Neural crest cell (in vitro differentiated cells): Measurements from ENCODE around the gene PXDN. TPM values are rescaled to one million over a fixed set of nuclear protein-coding genes. Genes with fewer than 3 reads are reported as not detected.
A peak's percentile ranks its signal among the peaks of the same experiment; 100 is the strongest.

ENCODE experiments used
- DNase-seq: peaks from one replicate; pipeline ENCODE4 v3.0.0; 2021; ENCODE audit warnings: low read depth, mixed read lengths, low spot score
- H3K27ac Mint-ChIP-seq: one replicate; pipeline ENCODE4 v1.8.0; 2021; ENCODE audit warnings: mild to moderate bottlenecking, mixed read lengths; ENCODE audit not compliant: unreplicated experiment
- H3K27me3 Mint-ChIP-seq: 2 replicates; pipeline ENCODE4 v1.8.0; 2021; ENCODE audit warnings: low read depth, mild to moderate bottlenecking, mixed read lengths
- H3K36me3 Mint-ChIP-seq: 2 replicates; pipeline ENCODE4 v1.8.0; 2021; ENCODE audit warnings: low read depth, mild to moderate bottlenecking, mixed read lengths
- H3K4me1 Mint-ChIP-seq: 2 replicates; pipeline ENCODE4 v1.8.0; 2021; ENCODE audit warnings: mixed read lengths
- H3K4me3 Mint-ChIP-seq: one replicate; pipeline ENCODE4 v1.8.0; 2021; ENCODE audit warnings: mild to moderate bottlenecking, mixed read lengths
- H3K9me3 Mint-ChIP-seq: 2 replicates; pipeline ENCODE4 v1.8.0; 2021; ENCODE audit warnings: mixed read lengths
- CTCF ChIP-seq: fragments of 200-600 bp; sonication (generic); conservative IDR thresholded peaks from 2 replicates; pipeline ENCODE4 v1.5.0; 2021; ENCODE audit warnings: antibody characterized with exemption, mild to moderate bottlenecking
- total RNA-seq: library from RNA; stranded (reverse); gene quantifications from 2 replicates; pipeline ENCODE4 v1.2.1, GENCODE V29; 2021

PXDN gene
- total RNA-seq, 1 donor from 2014 or later, result 218 TPM

DNA sequence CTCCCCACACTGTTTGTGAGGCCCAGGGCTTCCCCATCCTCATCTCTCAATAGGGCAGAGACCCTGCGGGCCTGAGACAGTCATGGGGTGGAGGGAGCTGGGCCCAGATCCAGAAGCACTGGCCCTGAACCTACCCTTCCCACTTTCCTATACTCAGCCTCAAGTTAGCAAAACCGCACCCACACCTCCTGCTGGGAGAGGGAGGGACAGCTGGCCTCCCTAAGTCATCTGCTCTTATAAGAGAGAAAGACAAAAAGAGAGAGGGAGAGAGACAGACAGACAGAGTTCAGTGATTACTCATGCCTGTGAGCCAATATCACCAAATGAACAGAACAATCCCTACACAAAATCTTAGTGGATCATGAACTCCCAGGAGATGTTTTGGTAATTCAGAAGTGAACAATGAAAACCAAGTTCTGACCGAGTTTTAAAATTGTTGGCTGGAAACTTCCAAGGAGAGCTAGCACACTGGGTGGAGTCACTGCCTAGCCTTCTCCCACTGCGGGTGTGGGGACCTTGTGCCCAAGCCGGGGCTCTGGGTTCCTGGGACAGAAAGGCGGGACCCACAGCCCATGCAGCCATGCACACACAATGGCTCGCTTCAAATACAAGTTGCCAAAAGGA, 130.5 kb downstream of the PXDN start:
- Mint-ChIP-seq H3K9me3 (no peaks in the 10 kb centered on the region), H3K4me1 (peaks cover 28% of the 10 kb centered on the region), H3K36me3 (no peaks in the 10 kb centered on the region), H3K27ac (no peak overlapping the region), H3K4me3 (no peak overlapping the region), H3K27me3 (no peaks in the 10 kb centered on the region)
- DNase-seq, result no peak
- no peak for TF ChIP-seq CTCF

- Mint-ChIP-seq H3K9me3 (no peaks in the 10 kb centered on the region), H3K4me1 (peaks cover 28% of the 10 kb centered on the region), H3K27ac (no peak overlapping the region), H3K4me3 (no peak overlapping the region), H3K36me3 (no peaks in the 10 kb centered on the region), H3K27me3 (no peaks in the 10 kb centered on the region)
- DNase-seq, result no peak
- TF ChIP-seq CTCF, result no peak
These were observed 131.3 kb downstream of the PXDN start for GRCh38 chr2:1613078-1613445.

DNA sequence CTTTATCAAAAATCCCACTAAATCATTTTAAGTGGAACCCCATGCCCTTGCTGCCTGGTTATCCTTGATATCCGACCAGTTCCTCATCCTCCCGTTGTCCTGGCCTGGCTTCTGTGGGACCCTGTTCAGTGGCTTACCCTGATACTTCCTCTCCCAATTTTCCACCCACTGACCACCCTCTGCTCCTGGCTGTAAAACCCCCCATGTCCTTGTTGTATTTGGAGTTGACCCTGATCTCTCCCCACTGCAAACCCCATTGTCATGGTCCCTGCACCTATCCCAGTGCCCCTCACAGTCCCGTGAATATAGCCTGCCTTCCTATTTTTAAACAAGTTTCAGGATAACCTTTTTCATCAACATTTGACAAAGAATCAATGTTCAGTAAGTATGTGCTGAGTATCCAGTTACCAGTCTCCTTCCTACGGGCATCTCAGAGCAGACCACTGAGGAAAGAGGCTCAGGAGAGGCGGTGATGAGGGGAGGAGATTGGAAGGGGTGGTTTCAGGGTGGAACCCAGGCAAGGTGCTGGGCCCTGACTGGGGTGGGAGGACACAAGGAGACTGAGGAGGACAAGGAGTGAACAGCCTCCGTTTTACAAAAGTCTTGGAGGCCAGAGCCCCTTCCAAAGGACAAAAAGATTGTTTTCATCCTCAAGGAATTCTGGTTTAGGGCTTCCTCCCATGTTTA, 131.8 kb downstream of the PXDN start:
- H3K4me1 Mint-ChIP-seq, result peaks cover 28% of the 10 kb centered on the region
- no peaks in the 10 kb centered on the region for H3K36me3 Mint-ChIP-seq
- H3K27me3 Mint-ChIP-seq, result peaks cover 2% of the 10 kb centered on the region
- no peak for DNase-seq
- H3K27ac Mint-ChIP-seq, result no peak overlapping the region
- TF ChIP-seq CTCF, result no peak
- no peaks in the 10 kb centered on the region for H3K9me3 Mint-ChIP-seq
- H3K4me3 Mint-ChIP-seq, result no peak overlapping the region

DNA sequence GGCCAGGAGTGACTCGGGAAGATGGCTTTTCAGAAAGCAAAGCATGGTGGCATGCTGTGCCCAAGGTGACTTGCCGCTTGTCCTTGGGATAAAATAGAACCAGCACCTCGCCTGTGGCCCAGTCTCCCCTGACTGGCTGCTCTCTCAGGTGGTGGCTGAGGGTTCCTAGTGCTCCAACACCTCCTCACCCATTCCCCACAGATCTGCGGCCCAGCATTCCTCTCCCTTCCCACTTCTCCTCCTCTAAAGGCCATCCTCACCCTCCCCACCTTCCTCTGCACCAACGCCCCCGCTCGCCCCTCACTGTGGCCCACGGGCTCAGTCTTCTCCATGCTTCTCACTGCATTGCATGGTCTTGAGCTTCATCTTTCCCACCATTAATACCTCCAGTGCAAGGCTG, 132.4 kb downstream of the PXDN start:
- Mint-ChIP-seq H3K27ac (peak overlapping the region; percentile 40), H3K27me3 (peaks cover 6% of the 10 kb centered on the region), H3K36me3 (no peaks in the 10 kb centered on the region), H3K4me3 (no peak overlapping the region), H3K4me1 (peaks cover 28% of the 10 kb centered on the region), H3K9me3 (no peaks in the 10 kb centered on the region)
- no peak for TF ChIP-seq CTCF
- no peak for DNase-seq

- no peaks in the 10 kb centered on the region for H3K9me3 Mint-ChIP-seq
- no peak for TF ChIP-seq CTCF
- no peaks in the 10 kb centered on the region for H3K36me3 Mint-ChIP-seq
- DNase-seq, result no peak
- H3K4me1 Mint-ChIP-seq, result peaks cover 21% of the 10 kb centered on the region
- H3K4me3 Mint-ChIP-seq, result no peak overlapping the region
- H3K27me3 Mint-ChIP-seq, result peaks cover 16% of the 10 kb centered on the region
- H3K27ac Mint-ChIP-seq, result no peak overlapping the region
These were observed 134.2 kb downstream of the PXDN start for GRCh38 chr2:1610096-1610485.
